ENCODE results near the gene SNX14. TPM values are rescaled to one million over a fixed set of nuclear protein-coding genes. Genes with fewer than 3 reads are reported as not detected.

The SNX14 gene
- polyA plus RNA-seq, 1 of the 3 experiments (the other 2 are of a cell fraction), result 40.4 TPM

GRCh38 chr6:85547719-85548118, 45.9 kb downstream of the SNX14 start:
- Histone ChIP-seq H3K9me2 (no peaks in the 10 kb centered on the region), H3K4me1 (ENCODE audit: control insufficient read depth in 1 of 2, insufficient read depth in 2 of 2, low read depth in 1 of 2, low read length in 1 of 2) (no peaks in the 10 kb centered on the region), H3K9ac (no peak overlapping the region), H3K36me3 (replicated peaks in 1 of 2; ENCODE audit: control insufficient read depth in 1 of 2, insufficient read depth in 2 of 2, low read length in 1 of 2) (peaks cover 36 to 65% of the 10 kb centered on the region in 2 experiments), H3K79me2 (ENCODE audit: insufficient read depth) (no peaks in the 10 kb centered on the region; the same call in 1 of the 2 replicates), H3K4me3 (ENCODE audit: low read depth in 2 of 2, low read length in 1 of 2) (no peak overlapping the region), H4K20me1 (ENCODE audit: insufficient read depth) (no peaks in the 10 kb centered on the region), H3K4me2 (no peak overlapping the region), H2AFZ (ENCODE audit: low read depth) (no peak overlapping the region), H3K9me3 (no peaks in the 10 kb centered on the region), H3K27ac (ENCODE audit: low read depth in 2 of 2, low read length in 1 of 2) (no peak overlapping the region), H3K27me3 (ENCODE audit: insufficient read depth) (no peaks in the 10 kb centered on the region), H3F3A (replicated peaks; ENCODE audit: insufficient read depth) (peaks cover 14% of the 10 kb centered on the region)
- TF ChIP-seq YY1 (IDR thresholded peaks at IDR 0.05; ENCODE audit: low read depth) (no peak), USF2 (IDR thresholded peaks at IDR 0.05; ENCODE audit: borderline replicate concordance, low read depth, low read length) (no peak), NRF1 (IDR thresholded peaks at IDR 0.05; ENCODE audit: low read depth, low read length) (no peak), USF1 (IDR thresholded peaks at IDR 0.05; ENCODE audit: borderline replicate concordance, low read depth) (no peak), FOXM1 (IDR thresholded peaks at IDR 0.05; ENCODE audit: low read depth) (no peak), EZH2phosphoT487 (IDR thresholded peaks at IDR 0.05; ENCODE audit: borderline replicate concordance, low read depth) (no peak), ELF1 (IDR thresholded peaks at IDR 0.05) (no peak), GATA2 (CRISPR knock-in tag; IDR thresholded peaks at IDR 0.05) (no peak), MEF2A (IDR thresholded peaks at IDR 0.05; ENCODE audit: borderline replicate concordance, low read depth) (no peak), CHD2 (IDR thresholded peaks at IDR 0.05; ENCODE audit: low read length, partially characterized antibody) (no peak), NFIC (IDR thresholded peaks at IDR 0.05; ENCODE audit: borderline replicate concordance) (no peak), GABPA (IDR thresholded peaks at IDR 0.05; ENCODE audit: low read depth) (no peak)
- TF ChIP-seq, protein P1, sequence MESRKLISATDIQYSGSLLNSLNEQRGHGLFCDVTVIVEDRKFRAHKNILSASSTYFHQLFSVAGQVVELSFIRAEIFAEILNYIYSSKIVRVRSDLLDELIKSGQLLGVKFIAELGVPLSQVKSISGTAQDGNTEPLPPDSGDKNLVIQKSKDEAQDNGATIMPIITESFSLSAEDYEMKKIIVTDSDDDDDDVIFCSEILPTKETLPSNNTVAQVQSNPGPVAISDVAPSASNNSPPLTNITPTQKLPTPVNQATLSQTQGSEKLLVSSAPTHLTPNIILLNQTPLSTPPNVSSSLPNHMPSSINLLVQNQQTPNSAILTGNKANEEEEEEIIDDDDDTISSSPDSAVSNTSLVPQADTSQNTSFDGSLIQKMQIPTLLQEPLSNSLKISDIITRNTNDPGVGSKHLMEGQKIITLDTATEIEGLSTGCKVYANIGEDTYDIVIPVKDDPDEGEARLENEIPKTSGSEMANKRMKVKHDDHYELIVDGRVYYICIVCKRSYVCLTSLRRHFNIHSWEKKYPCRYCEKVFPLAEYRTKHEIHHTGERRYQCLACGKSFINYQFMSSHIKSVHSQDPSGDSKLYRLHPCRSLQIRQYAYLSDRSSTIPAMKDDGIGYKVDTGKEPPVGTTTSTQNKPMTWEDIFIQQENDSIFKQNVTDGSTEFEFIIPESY (IDR thresholded peaks at IDR 0.05; ENCODE audit: borderline replicate concordance, low read depth), result no peak
- ChIA-PET CTCF (interaction anchor here (0.7 kb wide), 2 partner anchors 10 to 11 kb away, joined by 3 read pairs; no protein-coding TSS in a partner anchor), POLR2A (no interaction called here)
- no peak for DNase-seq

DNA sequence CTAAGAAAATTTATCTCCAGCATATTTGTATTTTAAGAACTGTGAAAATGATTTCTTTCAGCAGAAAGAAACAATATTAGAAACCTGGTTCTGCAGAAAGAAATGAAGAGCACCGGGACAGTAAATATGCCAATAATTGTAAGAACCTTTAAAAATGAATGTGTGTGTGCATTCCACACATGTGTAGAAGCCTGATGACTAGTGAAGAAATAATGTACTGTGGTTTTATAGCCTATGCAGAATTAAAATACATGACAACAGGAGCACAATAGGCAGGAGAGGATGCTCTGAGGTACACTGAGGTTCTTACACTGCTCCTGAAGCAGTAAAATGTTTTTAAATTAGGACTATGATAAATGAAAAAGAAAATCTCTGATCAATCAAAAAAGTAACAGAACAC, 48.9 kb downstream of the SNX14 start:
- Histone ChIP-seq H3F3A (replicated peaks; ENCODE audit: insufficient read depth) (peaks cover 15% of the 10 kb centered on the region), H3K4me1 (ENCODE audit: control insufficient read depth in 1 of 2, insufficient read depth in 2 of 2, low read depth in 1 of 2, low read length in 1 of 2) (no peaks in the 10 kb centered on the region), H3K9ac (no peak overlapping the region), H3K36me3 (replicated peaks in 1 of 2; ENCODE audit: control insufficient read depth in 1 of 2, insufficient read depth in 2 of 2, low read length in 1 of 2) (peaks cover 44 to 67% of the 10 kb centered on the region in 2 experiments), H4K20me1 (ENCODE audit: insufficient read depth) (no peaks in the 10 kb centered on the region), H3K4me3 (ENCODE audit: low read depth in 2 of 2, low read length in 1 of 2) (no peak overlapping the region), H3K9me3 (no peaks in the 10 kb centered on the region), H3K9me2 (no peaks in the 10 kb centered on the region), H3K79me2 (ENCODE audit: insufficient read depth) (no peaks in the 10 kb centered on the region), H3K27ac (ENCODE audit: low read depth in 2 of 2, low read length in 1 of 2) (no peak overlapping the region), H3K4me2 (no peak overlapping the region), H2AFZ (ENCODE audit: low read depth) (no peak overlapping the region), H3K27me3 (ENCODE audit: insufficient read depth) (no peaks in the 10 kb centered on the region)
- ChIA-PET CTCF (interaction anchor here (0.7 kb wide), 1 partner anchor 47 kb away, joined by 3 read pairs; no protein-coding TSS in a partner anchor), POLR2A (no interaction called here)
- DNase-seq, result no peak
- WGBS (ENCODE audit: low lambda C conversion rate), result 100% methylated on average over 1 of the region's 1 CpG
- no peak for TF ChIP-seq RAD21 (IDR thresholded peaks at IDR 0.05; ENCODE audit: low read length)
- no peak for TF ChIP-seq MXI1 (IDR thresholded peaks at IDR 0.05; ENCODE audit: low read depth, low read length)
- peak; percentile 8; the same call in 1 of the 2 replicates for TF ChIP-seq JUND (IDR thresholded peaks at IDR 0.05)
- TF ChIP-seq USF1 (IDR thresholded peaks at IDR 0.05; ENCODE audit: borderline replicate concordance, low read depth), result no peak
- TF ChIP-seq ELF1 (IDR thresholded peaks at IDR 0.05), result no peak
- no peak for TF ChIP-seq SMC3 (IDR thresholded peaks at IDR 0.05; ENCODE audit: low read depth, low read length)

Data from SK-N-SH (cell line).